Upper lobe of right lung (tissue), 1 donor: ENCODE measurements around the gene EXD3. TPM values are rescaled to one million over a fixed set of nuclear protein-coding genes. Genes with fewer than 3 reads are reported as not detected.
"Not testable (repeated sequence)": the region's sequence is repeated elsewhere in the genome, so short reads cannot be mapped to it uniquely, and the experiment has no call there.

Experiments used
- ATAC-seq: fragments of 200-7000 bp; cut with Tn5 transposase; one replicate; pipeline ENCODE4 v1.9.1; 2020; ENCODE audit warnings: mild to moderate bottlenecking, moderate library complexity
- DNase-seq: peaks from one replicate; pipeline ENCODE4 v3.0.0-alpha.2; 2020
- H3K27ac ChIP-seq: fragments of 200-600 bp; one replicate; pipeline ENCODE4 v1.8.0; 2022
- H3K27me3 ChIP-seq: fragments of 200-600 bp; one replicate; pipeline ENCODE4 v1.8.0; 2022; ENCODE audit warnings: mild to moderate bottlenecking
- H3K36me3 ChIP-seq: fragments of 200-600 bp; one replicate; pipeline ENCODE4 v1.8.0; 2022
- H3K4me1 ChIP-seq: fragments of 200-600 bp; one replicate; pipeline ENCODE4 v1.8.0; 2022
- H3K4me3 ChIP-seq: fragments of 200-600 bp; one replicate; pipeline ENCODE4 v1.8.0; 2022; ENCODE audit warnings: mild to moderate bottlenecking
- H3K9me3 ChIP-seq: fragments of 200-600 bp; one replicate; pipeline ENCODE4 v1.8.0; 2022
- intact Hi-C: fragments of 100-400 bp; cut with DNase I; formaldehyde crosslinking; loops from one replicate; pipeline ENCODE4 v1.11.0; 2022
- total RNA-seq: library from RNA; stranded (reverse); fragmentation: NEBNext Ultra II Directional; extraction: Animal tissue kit (Norgen Biotek cat#: 25700); gene quantifications from one replicate; pipeline ENCODE4 v1.2.1, GENCODE V29; 2021
- TF ChIP-seq, protein P1 (sequence below): fragments of 200-600 bp; IDR thresholded peaks from one replicate; pipeline ENCODE4 v1.8.0; 2022; ENCODE audit warnings: antibody characterized with exemption
- donor health status: DM: no; HTN: yes; CAD: no; lungs with severe emphysema.

The EXD3 gene
- total RNA-seq, 1 donor from 2014 or later: 27.3 TPM

DNA sequence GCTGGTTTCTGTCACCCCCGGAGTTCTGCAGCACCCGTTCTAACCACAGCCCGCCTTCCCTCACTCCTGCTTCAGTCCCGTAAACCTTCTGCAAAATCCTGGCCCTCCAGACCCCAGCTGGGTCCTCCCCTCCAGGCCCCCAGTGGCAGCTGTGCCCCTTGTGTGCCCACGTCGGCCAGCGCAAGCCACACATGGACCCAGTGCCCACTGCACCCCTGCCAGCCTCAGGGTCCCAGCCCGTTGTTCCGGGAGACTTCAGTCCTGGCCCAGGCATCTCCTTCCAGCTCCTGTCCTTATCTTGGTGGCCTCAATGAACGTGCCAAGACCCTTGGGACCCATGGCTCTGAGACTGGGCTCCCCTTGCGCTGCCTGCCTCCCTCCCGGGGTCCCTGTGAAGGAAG lies 43.2 kb downstream of the EXD3 start:
- no peak overlapping the region for H3K27ac ChIP-seq
- intact Hi-C loops: no loop called here
- no peak for DNase-seq
- TF ChIP-seq, protein P1, sequence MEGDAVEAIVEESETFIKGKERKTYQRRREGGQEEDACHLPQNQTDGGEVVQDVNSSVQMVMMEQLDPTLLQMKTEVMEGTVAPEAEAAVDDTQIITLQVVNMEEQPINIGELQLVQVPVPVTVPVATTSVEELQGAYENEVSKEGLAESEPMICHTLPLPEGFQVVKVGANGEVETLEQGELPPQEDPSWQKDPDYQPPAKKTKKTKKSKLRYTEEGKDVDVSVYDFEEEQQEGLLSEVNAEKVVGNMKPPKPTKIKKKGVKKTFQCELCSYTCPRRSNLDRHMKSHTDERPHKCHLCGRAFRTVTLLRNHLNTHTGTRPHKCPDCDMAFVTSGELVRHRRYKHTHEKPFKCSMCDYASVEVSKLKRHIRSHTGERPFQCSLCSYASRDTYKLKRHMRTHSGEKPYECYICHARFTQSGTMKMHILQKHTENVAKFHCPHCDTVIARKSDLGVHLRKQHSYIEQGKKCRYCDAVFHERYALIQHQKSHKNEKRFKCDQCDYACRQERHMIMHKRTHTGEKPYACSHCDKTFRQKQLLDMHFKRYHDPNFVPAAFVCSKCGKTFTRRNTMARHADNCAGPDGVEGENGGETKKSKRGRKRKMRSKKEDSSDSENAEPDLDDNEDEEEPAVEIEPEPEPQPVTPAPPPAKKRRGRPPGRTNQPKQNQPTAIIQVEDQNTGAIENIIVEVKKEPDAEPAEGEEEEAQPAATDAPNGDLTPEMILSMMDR: no peak
- H3K9me3 ChIP-seq: no peaks in the 10 kb centered on the region
- no peak for ATAC-seq
- no peaks in the 10 kb centered on the region for H3K27me3 ChIP-seq
- no peak overlapping the region for H3K4me3 ChIP-seq
- no peaks in the 10 kb centered on the region for H3K4me1 ChIP-seq
- no peaks in the 10 kb centered on the region for H3K36me3 ChIP-seq

DNA sequence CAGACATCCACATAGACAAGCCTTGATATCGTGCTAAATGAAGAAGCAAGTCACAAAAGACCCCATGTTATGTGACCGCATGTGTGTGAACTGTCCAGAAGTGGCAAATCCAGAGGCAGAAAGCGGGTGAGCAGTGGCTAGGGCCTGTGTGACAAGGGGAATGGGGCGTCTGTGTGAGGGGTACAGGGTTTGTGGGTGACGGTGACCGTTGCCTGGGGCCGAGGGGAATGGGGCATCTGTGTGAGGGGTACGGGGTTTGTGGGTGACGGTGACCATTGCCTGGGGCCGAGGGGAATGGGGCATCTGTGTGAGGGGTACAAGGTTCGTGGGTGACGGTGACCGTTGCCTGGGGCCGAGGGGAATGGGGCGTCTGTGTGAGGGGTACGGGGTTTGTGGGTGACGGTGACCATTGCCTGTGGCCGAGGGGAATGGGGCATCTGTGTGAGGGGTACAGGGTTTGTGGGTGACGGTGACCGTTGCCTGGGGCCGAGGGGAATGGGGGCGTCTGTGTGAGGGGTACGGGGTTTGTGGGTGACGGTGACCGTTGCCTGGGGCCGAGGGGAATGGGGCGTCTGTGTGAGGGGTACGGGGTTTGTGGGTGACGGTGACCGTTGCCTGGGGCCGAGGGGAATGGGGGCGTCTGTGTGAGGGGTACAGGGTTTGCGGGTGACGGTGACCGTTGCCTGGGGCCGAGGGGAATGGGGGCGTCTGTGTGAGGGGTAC lies 44.1 kb downstream of the EXD3 start:
- DNase-seq: not testable (repeated sequence)

DNA sequence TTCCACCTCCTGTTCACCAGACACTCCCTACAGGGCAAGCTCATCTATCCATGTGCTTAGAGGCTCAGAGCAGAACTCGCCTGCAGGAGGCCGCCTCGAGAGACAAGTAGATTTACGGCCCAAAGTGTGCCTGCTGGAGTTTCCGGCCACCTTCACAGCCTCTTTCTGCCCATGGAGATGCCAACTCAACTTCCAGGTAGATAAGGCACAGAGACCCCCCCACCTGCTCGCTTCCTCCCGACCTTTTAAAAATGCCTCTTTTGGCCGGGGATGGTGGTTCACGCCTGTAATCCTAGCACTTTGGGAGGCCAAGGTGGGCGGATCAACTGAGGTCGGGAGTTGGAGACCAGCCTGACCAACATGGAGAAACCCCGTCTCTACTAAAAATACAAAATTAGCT lies 46.6 kb downstream of the EXD3 start:
- no peaks in the 10 kb centered on the region for H3K27me3 ChIP-seq
- intact Hi-C loops: no loop called here
- no peak for DNase-seq
- TF ChIP-seq, protein P1: no peak
- no peaks in the 10 kb centered on the region for H3K9me3 ChIP-seq
- ATAC-seq: no peak
- no peak overlapping the region for H3K4me3 ChIP-seq
- H3K36me3 ChIP-seq: no peaks in the 10 kb centered on the region
- H3K4me1 ChIP-seq: no peaks in the 10 kb centered on the region
- no peak overlapping the region for H3K27ac ChIP-seq

More for the DNA sequence above, 44.1 kb downstream of the EXD3 start:
- H3K4me3 ChIP-seq, H3K27ac ChIP-seq, H3K4me1 ChIP-seq, intact Hi-C loops, H3K27me3 ChIP-seq, H3K36me3 ChIP-seq, H3K9me3 ChIP-seq, ATAC-seq: not testable (repeated sequence)

DNA sequence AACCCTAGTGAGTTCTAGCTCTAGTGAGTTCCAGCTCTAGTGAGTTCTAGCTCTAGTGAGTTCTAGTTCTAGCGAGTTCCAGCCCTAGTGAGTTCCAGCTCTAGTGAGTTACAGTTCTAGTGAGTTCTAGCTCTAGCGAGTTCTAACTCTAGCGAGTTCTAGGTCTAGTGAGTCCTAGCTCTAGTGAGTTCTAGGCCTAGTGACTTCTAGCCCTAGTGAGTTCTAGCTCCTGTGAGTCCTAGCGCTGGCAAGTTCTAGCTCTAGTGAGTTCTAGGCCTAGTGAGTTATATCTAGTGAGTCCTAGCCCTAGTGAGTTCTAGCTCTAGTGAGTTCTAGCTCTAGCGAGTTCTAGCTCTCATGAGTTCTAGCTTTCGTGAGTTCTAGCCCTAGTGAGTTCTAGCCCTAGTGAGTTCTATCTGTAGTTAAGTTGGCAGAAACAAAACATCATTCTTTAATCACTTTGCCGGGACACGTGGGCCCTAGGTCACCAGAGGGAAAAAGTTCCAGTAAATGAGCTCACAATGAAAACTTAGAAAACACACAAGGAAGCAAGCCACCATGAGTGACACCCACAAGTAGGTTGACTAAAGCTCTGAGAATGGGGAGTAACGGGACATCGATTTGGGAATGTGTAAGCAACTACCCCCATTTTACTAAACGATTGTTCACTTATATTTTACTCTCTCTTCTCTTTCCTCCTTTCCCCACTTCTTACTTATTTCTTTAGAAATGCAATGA lies 47.5 kb downstream of the EXD3 start:
- DNase-seq: no peak
- TF ChIP-seq, protein P1: no peak
- no peak for ATAC-seq
- Histone ChIP-seq H3K36me3 (no peaks in the 10 kb centered on the region), H3K9me3 (no peaks in the 10 kb centered on the region), H3K4me3 (no peak overlapping the region), H3K27me3 (no peaks in the 10 kb centered on the region), H3K4me1 (no peaks in the 10 kb centered on the region), H3K27ac (no peak overlapping the region)
- intact Hi-C loops: no loop called here

DNA sequence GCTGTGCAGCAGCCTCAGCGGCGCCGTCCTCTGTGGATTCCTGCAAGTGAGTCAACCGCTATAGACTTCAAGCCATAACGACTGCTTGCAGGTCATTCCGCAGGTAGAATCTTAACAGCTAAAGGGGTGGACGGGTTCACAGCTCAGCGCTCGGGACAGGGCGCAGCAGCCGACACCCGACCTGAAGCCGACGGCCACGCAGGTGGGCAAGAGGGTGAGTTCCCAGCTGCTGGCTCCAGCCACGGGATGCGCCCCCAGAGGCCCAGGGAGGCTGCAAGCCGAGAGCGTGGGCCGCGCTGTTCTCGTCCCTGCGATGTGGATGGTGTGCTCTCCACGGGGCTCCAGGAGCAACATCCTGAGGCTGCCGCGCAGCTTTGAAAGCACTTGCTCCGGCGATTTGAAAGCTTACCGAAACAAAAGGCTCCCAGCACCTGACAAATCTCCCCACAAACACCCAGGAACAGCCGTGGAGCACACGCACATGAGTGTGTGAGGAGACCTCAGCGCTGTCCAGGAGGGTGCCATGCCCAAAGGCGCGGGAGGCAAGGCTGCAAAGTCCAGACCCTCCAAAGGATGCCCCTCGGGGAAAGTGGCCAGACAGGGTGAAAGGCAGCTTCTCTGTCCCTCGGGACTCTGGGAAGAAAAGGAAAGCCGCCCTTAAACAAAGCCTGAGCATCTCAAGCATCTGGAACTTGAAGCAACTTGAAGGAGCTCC lies 48.7 kb downstream of the EXD3 start:
- no peak for ATAC-seq
- no peak overlapping the region for H3K27ac ChIP-seq
- no peak overlapping the region for H3K4me3 ChIP-seq
- no peaks in the 10 kb centered on the region for H3K36me3 ChIP-seq
- no peaks in the 10 kb centered on the region for H3K27me3 ChIP-seq
- no peaks in the 10 kb centered on the region for H3K4me1 ChIP-seq
- no peak for DNase-seq
- H3K9me3 ChIP-seq: no peaks in the 10 kb centered on the region
- intact Hi-C loops: no loop called here
- TF ChIP-seq, protein P1: no peak

DNA sequence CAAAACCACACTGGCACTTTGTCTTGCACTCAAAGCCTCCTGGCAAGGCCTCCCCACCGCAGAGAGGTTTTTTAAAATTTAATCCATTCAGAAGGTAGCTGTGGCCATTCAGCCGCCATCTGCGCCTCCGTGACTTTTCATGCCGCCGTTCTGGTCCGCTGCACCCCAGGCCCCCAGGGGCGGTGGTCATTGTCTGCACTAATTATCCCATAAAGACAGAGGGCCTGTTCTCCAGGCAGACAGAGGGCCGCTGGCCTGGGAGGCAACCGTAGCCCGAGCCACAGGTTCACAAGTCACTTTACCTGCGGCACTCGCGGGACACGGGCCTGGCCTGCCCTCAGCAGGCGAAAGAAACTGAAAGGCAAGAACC lies 49.4 kb downstream of the EXD3 start:
- TF ChIP-seq, protein P1: no peak
- no peak overlapping the region for H3K27ac ChIP-seq
- H3K4me1 ChIP-seq: no peaks in the 10 kb centered on the region
- ATAC-seq (no peak), DNase-seq (no peak)
- H3K9me3 ChIP-seq: no peaks in the 10 kb centered on the region
- H3K27me3 ChIP-seq: no peaks in the 10 kb centered on the region
- H3K36me3 ChIP-seq: no peaks in the 10 kb centered on the region
- intact Hi-C loops: no loop called here
- H3K4me3 ChIP-seq: no peak overlapping the region
